ENCODE results near the gene UVRAG.

DNA sequence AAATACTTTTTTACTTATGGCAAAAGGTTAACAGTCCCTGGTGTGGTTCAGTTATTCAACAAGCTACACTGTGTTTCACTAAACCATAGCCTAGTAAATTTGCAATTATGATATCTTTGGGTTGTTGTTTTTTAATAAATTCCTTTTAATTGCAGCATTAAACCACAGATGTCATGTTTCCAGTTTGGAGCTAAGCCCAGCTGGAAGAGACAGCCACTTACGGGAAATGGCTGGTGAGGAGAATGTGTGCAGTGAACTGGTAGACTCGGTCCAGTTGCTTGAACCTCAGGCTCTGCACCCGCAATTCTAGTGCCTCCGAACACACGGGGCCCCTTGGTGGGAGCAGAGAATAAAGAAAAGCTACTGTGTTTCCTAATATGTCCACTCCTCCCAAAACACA lies 320.5 kb downstream of the UVRAG start:
- TF ChIP-seq, protein P1, sequence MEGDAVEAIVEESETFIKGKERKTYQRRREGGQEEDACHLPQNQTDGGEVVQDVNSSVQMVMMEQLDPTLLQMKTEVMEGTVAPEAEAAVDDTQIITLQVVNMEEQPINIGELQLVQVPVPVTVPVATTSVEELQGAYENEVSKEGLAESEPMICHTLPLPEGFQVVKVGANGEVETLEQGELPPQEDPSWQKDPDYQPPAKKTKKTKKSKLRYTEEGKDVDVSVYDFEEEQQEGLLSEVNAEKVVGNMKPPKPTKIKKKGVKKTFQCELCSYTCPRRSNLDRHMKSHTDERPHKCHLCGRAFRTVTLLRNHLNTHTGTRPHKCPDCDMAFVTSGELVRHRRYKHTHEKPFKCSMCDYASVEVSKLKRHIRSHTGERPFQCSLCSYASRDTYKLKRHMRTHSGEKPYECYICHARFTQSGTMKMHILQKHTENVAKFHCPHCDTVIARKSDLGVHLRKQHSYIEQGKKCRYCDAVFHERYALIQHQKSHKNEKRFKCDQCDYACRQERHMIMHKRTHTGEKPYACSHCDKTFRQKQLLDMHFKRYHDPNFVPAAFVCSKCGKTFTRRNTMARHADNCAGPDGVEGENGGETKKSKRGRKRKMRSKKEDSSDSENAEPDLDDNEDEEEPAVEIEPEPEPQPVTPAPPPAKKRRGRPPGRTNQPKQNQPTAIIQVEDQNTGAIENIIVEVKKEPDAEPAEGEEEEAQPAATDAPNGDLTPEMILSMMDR (IDR thresholded peaks at IDR 0.05; ENCODE audit: low read length) = no peak
- TF ChIP-seq EZH2 (optimal IDR thresholded peaks at IDR 0.05; ENCODE audit: low read depth, low read length) (no peak), EZH2phosphoT487 (IDR thresholded peaks at IDR 0.05; ENCODE audit: low read length) (no peak)
